Measurements from ENCODE around the gene ZNF598. TPM values are rescaled to one million over a fixed set of nuclear protein-coding genes. Genes with fewer than 3 reads are reported as not detected.
"Not testable (repeated sequence)": the region's sequence is repeated elsewhere in the genome, so short reads cannot be mapped to it uniquely, and the experiment has no call there.

ZNF598 gene
- total RNA-seq, 2 donors from 2014 or later = 41.0 to 55.4 TPM

DNA sequence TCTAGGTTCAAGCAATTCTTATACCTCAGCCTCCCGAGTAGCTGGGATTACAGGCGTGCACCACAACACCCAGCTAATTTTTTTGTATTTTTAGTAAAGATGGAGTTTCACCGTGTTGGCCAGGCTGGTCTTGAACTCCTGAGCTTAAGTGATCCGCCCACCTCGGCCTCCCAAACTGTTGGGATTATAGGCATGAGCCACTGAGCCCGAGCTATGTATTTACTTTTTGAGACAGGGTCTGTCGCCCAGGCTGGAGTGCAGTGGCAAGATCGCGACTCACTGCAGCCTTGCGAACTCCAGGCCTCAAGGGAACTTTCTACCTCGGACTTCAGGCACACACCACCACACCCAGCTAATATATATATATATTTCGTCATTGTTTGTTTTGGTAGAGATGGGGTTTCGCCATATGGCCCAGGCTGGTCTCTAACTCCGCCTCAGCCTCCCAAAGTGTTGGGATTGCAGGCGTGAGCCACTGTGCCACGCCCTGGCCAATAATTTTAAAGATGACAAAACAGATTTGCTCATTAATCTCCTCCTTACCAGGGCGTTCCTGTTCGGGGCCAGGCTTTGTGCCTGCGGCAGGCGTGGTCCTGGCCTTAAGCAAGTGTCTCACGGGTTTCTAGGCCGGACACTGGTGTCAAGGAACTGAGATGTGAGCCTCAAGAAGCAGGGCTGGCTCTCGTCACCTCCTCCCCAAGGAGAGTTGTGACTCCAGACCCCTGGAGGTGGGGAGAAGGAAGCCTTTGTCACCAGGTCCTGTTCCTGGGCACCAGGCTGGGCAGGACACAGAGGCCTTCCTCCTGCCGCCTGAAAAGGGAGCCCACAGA, 5.7 kb upstream of the ZNF598 start:
- Histone ChIP-seq H3K4me1 (peaks cover 15% of the 10 kb centered on the region), H3K27me3 (peaks cover 0 to 5% of the 10 kb centered on the region in 2 donors), H3K36me3 (replicated peaks in 1 of 2; ENCODE audit: insufficient read depth in 1 of 2, low read depth in 2 of 2) (no peaks in the 10 kb centered on the region), H3K27ac (no peak overlapping the region), H3K9me3 (no peaks in the 10 kb centered on the region), H3K4me3 (no peak overlapping the region)
- no peak for DNase-seq
- WGBS, 2 donors = 79 to 85% methylated on average over 23 to 24 of the region's 24 CpGs
- TF ChIP-seq POLR2A (IDR thresholded peaks at IDR 0.05) (no peak), CTCF (IDR thresholded peaks at IDR 0.05) (no peak)
- intact Hi-C loops (cut with DNase I) = loop anchor here (5.0 kb wide), 1 partner anchor 127 kb away; no protein-coding TSS in a partner anchor
- no peak for ATAC-seq

GRCh38 chr16:2013527-2013926, 3.9 kb upstream of the ZNF598 start:
- DNase-seq (no peak), ATAC-seq (no peak)
- Histone ChIP-seq H3K36me3 (replicated peaks in 1 of 2; ENCODE audit: insufficient read depth in 1 of 2, low read depth in 2 of 2) (no peaks in the 10 kb centered on the region), H3K4me3 (no peak overlapping the region), H3K27ac (no peak overlapping the region), H3K9me3 (no peaks in the 10 kb centered on the region), H3K4me1 (peaks cover 11% of the 10 kb centered on the region), H3K27me3 (no peaks in the 10 kb centered on the region)
- WGBS, 2 donors = 83 to 86% methylated on average over 13 to 15 of the region's 15 CpGs
- intact Hi-C loops (cut with DNase I) = no loop called here
- TF ChIP-seq POLR2A (IDR thresholded peaks at IDR 0.05) = no peak

GRCh38 chr16:2011726-2012125, 2.1 kb upstream of the ZNF598 start:
- DNase-seq; intact Hi-C loops (cut with DNase I); H3K36me3 ChIP-seq (replicated peaks in 1 of 2; ENCODE audit: insufficient read depth in 1 of 2, low read depth in 2 of 2); H3K27me3 ChIP-seq; H3K27ac ChIP-seq; ATAC-seq; H3K9me3 ChIP-seq; H3K4me3 ChIP-seq: not testable (repeated sequence)
- WGBS, 2 donors = 82 to 90% methylated on average over 9 of the region's 9 CpGs
- peaks cover 29% of the 10 kb centered on the region for H3K4me1 ChIP-seq

- H3K4me1 ChIP-seq = peaks cover 54% of the 10 kb centered on the region
- 0% methylated on average over 5 to 48 of the region's 55 CpGs for WGBS, 2 donors
- intact Hi-C loops (cut with DNase I) = no loop called here
- no peaks in the 10 kb centered on the region for H3K9me3 ChIP-seq
- peak overlapping the region; percentile 89 to 96 (median 92) for H3K27ac ChIP-seq
- TF ChIP-seq POLR2A (IDR thresholded peaks at IDR 0.05) = no peak
- no peak for TF ChIP-seq CTCF (IDR thresholded peaks at IDR 0.05)
- no peaks in the 10 kb centered on the region for H3K27me3 ChIP-seq
- DNase-seq (peak in 1 of 4 donors; percentile 22), ATAC-seq (peak; percentile 15)
- no peaks in the 10 kb centered on the region for H3K36me3 ChIP-seq (replicated peaks in 1 of 2; ENCODE audit: insufficient read depth in 1 of 2, low read depth in 2 of 2)
- H3K4me3 ChIP-seq = peak overlapping the region; percentile 76 to 95
Measured at GRCh38 chr16:2009164-2009711, 383 bp downstream of the ZNF598 start.

DNA sequence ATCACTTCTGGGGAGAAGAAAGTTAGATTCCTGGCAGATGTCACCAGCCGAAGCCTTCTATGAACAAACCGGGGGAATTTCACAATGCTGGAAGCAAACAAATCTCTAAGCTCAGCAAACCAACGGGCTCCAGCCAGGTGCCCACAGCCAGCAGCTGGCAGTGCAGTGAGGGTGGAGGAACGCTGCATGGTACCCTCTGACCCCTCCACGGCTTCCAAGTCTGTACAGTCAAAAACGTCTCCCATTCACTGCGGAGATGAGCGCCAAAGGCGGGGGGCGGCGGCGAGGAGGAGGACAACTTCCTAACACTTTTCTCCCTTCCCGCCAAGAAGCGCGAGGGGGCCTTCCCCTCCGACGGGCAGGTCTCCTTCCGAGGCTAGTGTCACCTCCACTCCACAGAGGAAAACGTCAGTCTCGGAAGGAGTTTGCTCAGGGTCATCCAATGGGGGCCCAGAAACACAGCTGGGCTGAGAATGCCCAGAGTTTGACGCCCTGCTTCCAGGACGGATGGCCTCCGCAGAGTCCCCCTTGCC, 924 bp downstream of the ZNF598 start:
- intact Hi-C loops (cut with DNase I) = no loop called here
- WGBS, 2 donors = 3% methylated on average over 12 to 23 of the region's 23 CpGs
- DNase-seq (peak in 3 of 4 donors; percentile 52 to 66 (median 61)), ATAC-seq (peak; percentile 23)
- Histone ChIP-seq H3K9me3 (no peaks in the 10 kb centered on the region), H3K36me3 (replicated peaks in 1 of 2; ENCODE audit: insufficient read depth in 1 of 2, low read depth in 2 of 2) (no peaks in the 10 kb centered on the region), H3K4me3 (peak overlapping the region; percentile 76 to 95), H3K27ac (peak overlapping the region; percentile 89 to 96 (median 92)), H3K27me3 (no peaks in the 10 kb centered on the region), H3K4me1 (peaks cover 60% of the 10 kb centered on the region)
- TF ChIP-seq POLR2A (IDR thresholded peaks at IDR 0.05) (peak; percentile 14 to 63 (median 51)), CTCF (IDR thresholded peaks at IDR 0.05) (no peak)
